HG03025 (cell line): Measurements from ENCODE around the gene FLT3.
"Not testable (repeated sequence)": the region's sequence is repeated elsewhere in the genome, so short reads cannot be mapped to it uniquely, and the experiment has no call there.

Experiments used
- ATAC-seq: cut with Tn5 transposase; IDR thresholded peaks from one replicate; pipeline ENCODE4 v1.9.1; 2021; ENCODE audit warnings: mild to moderate bottlenecking, moderate library complexity; ENCODE audit not compliant: unreplicated experiment, low FRiP score

The FLT3 gene

DNA sequence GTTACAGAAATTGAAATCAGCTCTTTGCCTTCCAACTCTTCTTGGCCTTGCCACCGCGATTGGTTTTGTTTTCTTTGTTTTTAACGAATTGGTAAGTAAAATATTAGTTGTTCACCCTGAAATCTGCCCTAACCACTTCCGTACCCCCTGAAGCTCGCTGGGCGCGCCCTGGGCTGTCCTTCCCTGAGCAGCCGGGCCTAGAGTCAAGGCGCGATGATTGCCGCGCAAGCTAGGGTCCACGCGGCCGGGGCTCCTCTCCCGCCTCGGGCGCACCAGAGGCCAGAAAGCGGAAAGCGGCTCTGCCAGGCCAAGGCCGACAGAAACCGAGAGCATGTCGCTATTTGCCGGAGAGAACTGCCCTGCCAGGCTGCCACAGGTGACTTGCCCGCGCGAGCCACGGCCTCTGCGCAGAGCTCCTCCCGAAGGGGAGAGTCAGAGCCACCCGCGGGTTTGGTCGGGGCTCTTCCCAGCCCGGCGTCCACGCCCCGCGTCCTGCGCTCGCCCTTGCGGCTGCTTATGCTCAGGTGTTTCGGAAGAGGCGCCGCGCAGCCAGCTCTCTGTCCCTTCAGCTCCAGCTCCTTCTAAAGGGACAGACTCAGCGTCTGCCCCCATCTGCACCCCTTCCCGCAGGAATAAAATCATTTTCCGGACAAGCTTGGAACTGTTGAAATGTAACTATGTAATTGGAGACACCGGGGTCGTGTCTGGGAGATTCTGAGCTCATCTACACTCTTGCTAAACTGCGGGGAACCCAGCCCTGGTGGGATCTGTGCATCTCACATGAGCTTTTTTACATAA, 124.6 kb downstream of the FLT3 start:
- no peak for ATAC-seq

DNA sequence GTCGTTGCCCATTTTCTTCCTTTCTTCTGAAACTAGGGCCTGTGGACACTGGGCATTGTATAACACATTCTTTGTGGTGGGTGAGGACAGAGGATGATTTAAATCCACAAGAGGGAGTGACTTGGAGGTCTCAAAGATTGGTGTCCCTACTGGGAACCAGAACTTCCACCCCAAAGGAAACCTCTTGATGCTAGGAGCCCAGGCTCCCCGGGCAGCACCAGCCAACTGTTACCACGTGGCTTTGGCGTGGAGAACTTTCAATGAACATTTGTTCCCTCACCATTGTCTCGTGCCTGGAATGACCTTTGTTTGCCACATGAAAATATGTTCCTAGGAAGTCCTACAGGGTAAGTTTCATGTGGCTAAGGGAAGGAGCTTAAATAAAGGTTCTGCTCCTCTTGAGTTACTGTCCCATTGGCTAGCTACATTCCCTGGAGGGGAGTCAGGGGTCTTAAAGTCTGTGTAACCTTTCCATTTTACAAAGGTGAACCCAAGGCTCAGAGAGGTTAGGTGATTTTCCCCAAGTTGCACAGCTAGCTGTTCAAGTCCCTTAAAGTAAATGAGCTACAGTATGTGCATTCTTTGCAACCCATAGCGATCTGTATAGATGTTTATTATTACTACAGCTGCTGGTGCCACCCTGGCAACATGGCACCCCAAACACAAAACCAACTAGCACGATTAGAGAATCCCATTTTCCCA, 126.3 kb downstream of the FLT3 start:
- no peak for ATAC-seq

DNA sequence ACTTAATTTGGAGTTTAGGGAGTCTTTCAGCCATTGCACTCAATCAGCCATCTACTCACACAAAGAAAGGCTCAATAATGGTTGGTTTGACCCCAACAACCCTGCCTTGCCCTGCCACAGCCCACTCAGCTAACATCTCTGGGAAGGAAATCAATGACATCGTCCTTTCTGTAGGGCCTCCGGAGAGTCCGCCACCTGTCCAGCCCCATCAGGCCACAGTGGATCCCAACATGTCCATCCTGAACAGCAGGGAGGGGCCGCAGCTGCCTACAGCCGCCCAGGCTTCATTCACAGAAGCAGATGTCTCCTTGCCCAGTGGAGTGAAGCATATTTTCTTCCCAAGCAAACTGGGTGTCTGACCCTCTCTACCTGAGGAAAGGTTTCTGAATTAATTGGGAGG, 127.1 kb downstream of the FLT3 start:
- no peak for ATAC-seq

DNA sequence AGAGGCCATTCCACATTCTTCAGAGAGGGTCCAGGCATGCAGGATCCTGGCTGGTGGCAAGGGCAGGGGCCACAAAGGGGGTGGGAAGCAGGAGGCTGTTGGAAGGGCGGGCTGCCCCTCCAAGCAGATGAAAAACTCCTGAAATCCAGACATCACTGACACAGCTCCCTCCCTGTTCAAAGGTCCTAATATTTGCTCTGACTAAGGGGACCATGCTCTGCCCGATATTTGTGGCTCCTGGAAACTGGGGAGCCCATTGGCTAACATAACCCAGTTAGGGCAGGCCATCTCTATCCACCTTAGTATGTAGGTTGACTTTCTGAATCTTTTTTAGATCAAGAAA, 127.9 kb downstream of the FLT3 start:
- ATAC-seq: no peak

DNA sequence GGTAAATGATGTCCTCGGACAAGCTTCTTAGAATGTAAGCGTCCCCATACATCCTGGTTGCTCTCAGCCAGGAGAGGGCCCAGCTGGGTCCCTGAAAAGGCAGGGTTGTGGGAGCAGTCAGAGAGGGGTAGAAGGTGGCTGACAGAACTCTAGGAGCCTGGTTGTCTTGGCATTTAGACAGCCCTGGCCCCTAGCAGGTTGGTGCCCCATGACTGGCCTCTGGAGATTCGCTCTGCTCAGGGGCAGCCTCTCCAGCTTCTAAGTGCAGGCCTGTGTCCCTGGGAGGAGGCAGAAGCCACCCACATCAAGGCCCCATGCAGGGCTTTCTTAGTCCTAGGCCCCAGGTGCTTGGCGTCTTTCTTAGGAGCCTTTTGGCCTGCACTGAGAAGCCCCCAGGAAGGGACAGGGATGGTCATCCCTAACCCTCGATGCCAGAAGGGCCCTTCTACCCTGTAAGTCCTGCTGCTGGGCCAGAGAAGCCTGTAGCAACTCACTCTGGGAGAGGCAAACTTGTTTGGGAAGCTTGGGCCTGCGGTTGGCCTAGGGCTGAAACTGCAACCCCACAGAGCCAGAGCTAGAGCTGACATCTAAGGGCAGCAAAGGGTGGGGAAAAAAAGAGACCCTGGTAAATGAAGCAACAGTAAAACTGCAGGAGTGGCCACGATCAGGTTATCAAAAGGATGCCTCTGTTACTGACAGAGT, 128.4 kb downstream of the FLT3 start:
- ATAC-seq: no peak

DNA sequence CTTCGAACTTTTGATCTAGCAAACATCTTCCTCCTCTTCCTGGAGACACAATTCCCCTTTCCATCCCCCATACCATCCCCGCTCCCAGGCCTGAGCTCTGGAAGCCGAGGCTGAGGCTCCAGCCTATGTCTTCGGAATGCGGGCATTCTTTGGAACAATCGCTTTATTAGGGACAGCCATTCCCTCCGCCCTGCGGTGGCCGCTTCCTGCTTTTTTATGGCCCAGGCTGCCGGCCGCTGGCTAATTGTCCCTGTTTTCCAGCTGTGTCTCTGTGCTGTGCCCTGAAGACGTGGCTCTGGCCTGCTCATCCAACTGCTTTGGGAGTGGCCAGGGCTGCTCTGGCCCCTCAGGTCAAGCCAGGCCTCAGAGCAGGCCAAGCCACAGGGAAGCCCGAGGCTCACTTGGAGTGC, 129.1 kb downstream of the FLT3 start:
- ATAC-seq: no peak

DNA sequence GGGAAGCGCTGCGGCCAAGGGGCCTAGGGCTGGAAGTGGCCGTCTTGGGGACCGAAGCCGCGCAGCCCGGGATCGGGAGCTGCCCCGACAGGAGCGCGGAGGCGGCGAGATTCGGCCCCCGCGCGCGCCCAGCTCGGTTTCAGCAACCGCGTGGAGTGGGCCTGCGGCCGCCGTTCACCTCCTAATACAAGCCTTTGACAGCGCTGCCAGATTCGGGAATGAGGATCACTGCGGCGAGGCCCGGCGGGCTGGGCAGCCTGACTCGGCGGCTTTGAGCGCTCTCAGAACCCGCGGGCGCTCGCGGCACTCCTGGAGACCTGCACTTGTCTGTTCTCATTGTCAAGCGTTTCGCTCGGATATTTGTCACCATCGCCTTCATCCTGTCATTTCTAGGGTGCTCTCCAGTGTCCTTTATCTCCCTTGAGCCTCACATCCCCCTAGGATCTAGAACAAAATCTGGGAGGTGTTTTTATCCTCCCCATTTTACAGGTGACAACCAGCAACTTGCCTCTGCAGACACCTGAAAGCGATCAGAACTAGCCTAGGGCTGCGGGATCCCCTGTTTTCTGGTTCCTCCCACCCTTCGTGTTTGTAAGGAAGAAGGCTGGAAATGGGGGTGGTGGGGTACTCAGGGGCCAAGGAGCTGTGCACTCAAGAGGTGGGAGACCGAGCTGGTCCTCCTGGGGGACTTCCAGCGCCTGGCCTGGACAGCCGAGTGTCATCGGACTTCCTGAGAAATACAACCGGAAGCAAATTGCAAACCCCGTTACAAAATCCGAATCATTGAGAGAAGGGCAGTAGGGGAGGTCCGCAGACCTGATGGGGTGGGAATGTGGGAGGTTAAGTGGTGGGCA, 129.8 kb downstream of the FLT3 start:
- ATAC-seq: no peak

DNA sequence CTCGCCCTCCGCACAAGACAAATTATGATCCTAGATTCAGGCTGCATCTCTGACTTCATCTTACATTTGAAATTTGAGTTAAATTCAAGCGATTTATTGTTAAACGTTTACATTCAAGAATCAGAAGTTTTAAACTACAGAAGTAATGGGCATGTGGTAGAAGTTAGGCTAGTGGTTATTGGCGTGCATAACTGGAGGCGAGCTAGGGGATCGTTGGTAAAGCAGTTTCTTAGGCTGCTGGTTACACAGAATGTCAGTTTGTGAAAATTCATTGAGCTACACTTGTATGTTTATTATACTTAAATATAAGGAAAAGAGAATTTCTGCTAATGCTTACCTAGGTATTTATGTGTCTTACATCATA, 130.5 kb downstream of the FLT3 start:
- ATAC-seq: no peak

DNA sequence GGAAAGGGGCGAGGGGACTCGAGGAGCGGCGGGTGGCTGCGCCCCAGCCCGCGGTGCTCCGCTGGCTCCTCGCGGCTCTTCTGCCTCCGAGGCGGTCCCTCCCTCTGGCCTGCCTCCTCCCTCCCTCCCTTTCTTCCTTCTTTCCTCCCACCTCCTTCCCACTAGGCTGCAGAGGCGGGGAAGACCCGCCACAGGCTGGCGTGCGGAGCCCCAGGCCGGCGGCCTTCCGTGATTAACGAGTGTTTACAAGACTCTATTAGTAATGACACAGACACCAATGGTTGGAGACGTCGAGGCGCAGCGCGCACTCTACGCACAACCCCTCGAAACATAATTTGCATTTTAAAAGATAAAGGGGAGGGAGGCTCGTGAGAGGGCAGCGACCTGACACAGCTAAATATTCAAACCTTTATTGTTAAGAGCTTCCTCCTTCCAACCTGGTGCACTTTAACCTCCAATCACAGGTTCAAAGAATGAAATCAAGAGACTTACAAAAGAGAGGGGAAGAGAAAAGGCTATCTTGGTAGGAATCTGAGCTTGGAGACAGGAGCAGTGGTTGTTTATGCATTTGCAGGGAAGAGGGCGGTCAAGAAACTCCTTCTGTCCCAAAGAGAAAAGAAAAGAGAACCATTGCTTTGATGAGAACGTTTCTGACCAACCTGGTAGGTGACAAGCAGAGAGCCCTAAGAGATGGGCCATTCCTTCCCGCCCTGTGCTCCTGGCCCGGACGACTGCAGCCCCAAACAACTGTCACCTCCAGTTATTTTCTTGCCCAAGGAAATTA, 131.1 kb downstream of the FLT3 start, which contains the start of gene CDX2:
CDX2 (minus strand) TSS at position 234 of the 784 bp plus-strand sequence. CDS start 309 bp downstream, outside the sequence.
- no peak for ATAC-seq

DNA sequence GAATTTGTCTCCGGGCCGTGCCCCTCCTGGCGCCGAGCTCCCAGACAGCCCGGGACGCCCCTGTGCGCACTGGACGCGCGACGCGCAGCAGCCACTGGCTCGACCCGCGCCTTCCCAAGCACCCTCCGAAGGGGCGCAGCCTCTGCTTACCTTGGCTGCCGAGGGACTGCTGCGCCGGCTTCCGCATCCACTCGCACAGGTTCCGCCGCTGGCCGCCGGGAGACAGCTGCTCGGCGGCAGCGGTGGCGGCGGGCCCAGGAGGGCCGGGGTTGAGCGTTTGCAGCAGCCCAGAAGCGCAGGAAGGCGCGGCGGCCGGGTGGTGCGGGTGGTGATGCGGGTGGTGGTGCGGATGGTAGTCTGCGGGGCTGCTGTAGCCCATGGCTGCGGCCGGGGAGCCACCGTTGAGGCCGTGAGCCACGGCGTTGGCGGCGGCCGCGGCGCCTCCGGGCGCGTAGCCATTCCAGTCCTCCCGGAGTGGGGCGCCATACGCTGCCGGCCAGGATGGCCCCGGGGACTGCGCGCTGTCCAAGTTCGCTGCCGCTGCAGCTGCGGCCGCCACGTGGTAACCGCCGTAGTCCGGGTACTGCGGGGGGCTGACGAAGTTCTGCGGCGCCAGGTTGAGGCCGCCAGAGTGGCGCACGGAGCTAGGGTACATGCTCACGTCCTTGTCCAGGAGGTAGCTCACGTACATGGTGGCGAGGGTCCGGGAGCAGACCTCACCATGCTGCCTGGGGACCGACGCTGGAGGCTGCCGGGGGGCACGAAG, 131.9 kb downstream of the FLT3 start:
- no peak for ATAC-seq

DNA sequence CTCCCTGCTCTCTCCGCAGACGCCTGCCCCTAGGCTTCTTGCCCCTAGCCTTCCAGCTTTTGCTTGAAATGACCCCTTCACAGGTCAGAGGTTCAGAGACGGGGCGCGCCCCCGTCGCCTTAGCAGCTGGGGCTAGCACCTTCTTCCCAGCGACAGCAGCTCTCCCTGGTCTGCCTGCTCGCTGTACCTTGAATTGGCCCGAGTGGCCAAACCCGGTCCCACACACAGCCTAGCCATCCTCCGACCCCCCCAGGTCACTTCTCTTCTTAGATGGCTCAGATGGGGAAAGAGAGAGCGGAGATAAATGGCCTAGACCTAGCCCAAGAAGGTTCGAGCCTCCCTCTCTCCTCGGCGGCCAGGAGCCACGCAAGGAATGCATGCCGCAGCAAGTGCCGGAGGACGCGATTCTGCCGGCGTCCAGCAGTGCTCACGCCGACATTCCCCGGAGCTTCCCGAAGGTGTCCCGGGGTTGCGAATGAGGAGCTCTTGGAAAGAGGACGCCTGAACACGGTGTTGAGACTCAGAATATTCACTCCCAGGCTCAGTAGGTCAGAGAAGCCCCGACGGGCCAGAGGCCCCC, 132.6 kb downstream of the FLT3 start:
- no peak for ATAC-seq

DNA sequence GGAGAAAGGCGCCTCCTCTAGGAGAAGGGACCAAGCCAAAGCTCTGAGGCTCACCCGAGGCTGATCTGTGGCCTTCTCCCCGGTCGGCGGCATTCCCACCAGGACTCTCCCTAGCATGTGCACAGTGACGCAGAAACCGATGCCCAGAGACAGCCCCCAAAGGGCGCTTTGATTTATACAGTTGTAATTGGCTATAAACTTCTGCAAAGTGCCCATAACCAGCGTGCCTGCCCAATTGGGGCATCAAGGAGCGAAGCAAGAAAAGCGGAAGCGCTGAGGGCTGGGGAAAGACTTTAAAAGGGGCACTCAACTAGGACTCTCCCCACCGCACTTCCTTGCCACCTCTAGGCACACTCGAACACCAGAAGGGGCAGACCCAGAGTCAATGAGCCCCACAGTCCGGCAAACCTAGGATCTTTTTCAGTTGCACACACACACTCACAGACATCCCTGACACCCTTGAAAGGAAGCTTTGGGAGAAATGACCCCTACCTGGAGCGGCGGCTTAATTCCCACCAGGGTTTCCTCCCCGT, 133.1 kb downstream of the FLT3 start:
- ATAC-seq: no peak

DNA sequence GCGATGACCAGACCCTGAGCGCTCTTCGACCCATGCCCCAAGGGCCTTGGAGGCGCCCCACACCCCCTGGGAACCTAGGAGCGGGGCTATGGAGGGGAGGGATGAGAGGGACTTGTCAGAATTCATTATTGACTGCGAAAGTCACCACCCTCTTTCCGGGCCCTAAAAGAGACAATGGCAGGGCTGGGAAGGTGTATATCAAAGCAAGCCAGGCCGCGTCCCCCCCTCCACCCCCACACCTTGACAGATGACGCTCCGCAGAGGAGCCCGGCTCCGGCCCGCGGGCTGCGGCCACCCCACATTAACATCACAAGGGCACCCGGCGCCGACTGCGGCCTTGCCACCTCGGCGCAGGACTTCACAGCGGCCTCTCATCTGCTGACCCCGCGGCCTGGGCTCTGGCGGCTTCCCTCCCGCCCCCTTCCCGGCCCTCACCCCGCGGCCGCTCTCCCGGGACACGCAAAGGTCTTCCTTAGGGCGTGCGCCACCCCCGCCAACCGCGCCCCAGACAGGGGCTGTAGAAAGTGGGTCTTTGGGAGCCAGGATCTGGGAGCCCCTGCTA, 133.7 kb downstream of the FLT3 start:
- ATAC-seq: no peak

DNA sequence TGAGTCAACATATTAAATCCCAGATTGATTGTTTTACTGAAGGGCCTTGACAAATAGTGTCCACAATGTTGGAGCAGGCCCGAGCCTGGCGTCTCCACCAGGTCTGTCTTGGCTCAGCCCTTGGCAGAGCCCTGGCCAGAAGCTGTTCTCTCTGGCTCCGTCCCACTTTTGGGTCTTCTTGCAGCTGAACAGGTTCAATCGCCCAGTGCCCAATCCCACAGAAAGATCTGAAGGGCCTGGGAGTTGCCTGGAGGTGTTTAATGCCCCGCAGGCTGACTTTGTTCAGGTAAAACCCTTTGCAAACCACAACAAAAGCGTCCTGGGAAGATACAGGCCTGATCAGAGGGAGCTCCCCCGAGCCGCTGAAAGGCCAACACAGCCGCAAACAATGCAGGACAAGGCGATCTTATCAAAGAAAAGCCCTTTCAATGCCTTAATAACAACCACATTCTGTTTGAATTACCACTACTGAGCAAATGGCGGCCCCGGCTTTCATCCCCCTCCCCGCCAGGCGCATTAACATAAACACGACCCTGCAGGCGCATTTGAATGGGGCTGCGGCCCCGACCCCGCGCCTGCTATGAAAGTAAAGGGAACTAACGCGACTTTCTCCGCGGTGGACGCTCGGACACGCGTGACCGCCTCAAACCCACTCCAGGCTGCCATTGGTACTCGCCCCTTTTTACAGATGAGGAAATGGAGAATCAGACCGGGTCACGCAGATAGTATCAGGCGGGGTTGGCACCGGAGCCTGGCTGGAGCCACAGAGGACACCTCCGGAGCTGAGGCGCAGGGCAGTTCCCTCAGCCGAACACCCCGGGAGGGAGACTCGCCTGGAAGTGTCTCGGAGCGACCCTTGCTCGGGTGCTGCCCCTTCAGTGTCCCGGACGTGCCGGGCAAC, 134.4 kb downstream of the FLT3 start:
- no peak for ATAC-seq

DNA sequence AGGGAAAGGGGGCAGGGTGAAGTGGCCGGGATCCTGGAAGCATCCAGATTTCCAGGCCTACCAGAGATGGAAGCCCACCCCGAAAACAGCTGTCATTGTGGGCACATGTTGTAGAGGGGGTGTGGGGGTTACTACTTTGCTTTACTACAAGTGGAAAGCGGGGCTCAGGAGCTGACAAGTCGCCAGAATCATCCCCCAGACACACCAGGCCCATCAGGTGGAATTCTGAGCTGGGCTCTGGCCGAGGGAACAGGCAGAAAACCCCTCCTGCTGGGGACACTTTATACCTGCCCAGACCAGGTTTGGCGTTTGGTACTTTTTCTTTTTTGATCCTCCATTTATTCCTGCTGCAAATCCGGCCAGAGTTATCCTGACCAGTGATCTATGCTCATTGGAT, 135.0 kb downstream of the FLT3 start:
- no peak for ATAC-seq

DNA sequence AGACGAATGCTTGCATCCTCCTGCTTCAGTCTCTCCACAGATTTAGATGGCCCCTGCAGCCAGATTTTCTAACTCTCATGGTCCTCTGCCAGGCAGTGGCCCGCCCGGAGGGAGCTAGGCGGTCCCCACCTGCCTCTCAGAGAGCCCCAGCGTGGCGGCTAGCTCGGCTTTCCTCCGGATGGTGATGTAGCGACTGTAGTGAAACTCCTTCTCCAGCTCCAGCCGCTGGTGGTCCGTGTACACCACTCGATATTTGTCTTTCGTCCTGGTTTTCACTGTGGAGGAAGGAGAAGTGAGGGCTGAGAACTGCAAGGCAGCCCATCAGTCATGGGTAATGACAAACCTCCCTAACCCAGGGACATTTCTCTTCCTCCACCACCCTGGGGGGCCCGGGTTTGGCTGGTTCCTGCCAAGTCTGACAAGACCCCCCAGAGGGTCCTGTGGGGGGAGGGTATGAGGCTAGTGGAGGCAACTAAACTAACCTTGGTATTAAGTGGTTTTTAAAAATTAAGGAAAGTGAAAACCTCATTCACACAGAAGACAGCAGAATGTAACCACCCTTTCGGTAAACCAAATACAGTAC, 135.5 kb downstream of the FLT3 start:
- ATAC-seq: no peak

DNA sequence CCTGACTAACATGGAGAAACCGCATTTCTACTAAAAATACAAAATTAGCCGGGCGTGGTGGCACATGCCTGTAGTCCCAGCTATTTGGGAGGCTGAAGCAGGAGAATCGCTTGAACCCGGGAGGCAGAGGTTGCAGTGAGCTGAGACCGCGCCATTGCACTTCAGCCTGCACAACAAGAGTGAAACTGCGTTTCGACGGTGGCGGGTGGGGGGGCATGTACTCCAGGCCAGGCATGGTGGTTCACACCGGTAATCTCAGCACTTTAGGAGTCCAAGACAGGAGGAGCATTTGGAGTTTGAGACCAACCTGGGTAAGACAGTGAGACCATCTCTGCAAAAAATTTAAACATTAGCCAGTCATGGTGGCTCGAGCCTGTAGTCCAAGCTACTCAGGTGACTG, 136.2 kb downstream of the FLT3 start:
- ATAC-seq: not testable (repeated sequence)
